HG03354 (cell line): Measurements from ENCODE around the gene SEC31B.

Experiments used
- ATAC-seq: cut with Tn5 transposase; IDR thresholded peaks from one replicate; pipeline ENCODE4 v1.9.1; 2021; ENCODE audit warnings: mild to moderate bottlenecking; ENCODE audit not compliant: unreplicated experiment, poor library complexity, severe bottlenecking

The SEC31B gene

DNA sequence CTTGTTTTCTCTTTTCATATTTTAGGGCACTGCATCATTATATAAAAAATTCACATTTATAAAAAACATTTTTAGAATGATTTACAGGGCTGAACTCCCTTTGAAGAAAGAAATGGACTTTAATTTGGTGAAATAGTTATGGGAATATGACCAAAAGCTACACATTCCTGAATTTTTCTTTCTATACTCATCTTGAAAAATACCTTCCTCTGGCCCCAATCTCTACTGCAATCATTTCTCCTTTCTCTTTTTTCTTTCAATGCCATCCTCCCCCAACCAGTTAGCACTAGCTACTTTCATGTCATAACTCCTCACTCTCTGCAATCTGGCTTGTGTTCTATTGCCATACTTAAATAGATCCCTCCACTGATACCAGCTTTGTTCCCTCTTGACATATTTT, 50.7 kb downstream of the SEC31B start:
- ATAC-seq = no peak

DNA sequence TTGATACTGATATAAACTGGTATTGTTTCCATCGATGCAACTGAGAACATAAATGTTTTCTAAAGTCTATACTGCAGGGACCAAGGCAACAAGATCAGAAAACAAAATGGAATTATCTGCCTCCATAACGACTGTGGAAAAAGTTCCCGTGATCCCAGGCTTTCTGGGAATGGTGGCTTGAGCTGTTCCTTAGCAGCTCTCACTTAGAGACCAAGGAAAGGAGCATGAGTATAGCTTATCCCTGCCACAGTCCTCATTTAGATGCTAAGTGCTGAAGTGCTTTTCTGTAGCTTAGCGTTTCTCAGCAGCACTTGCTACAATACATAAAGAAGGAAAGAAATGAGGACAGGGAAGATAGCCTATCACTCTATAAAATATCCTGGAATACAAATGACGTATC, 51.3 kb downstream of the SEC31B start:
- no peak for ATAC-seq

DNA sequence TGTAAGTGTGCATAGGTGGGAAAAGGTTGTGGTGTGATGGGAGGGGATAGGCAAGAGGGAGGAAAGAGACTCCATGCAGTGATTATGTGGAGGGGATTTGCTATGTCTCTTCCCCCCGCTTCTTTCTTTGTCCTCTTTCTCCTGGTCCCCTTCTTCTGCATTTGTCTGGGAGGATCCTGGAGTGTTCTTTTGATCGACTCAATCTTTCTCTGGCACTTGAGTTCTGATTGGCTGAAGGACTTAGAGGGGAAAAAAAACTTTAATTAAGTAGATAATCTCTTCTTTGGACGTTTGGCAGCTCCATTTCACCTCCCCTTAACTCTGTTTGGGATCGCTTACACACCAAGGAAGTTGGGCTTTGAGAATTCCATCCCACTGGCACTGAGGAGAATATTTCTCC, 57.0 kb downstream of the SEC31B start, which contains the start of gene WNT8B:
WNT8B (plus strand) TSS at position 301 of the 400 bp plus-strand sequence. CDS start 160 bp downstream, outside the sequence.
- no peak for ATAC-seq

DNA sequence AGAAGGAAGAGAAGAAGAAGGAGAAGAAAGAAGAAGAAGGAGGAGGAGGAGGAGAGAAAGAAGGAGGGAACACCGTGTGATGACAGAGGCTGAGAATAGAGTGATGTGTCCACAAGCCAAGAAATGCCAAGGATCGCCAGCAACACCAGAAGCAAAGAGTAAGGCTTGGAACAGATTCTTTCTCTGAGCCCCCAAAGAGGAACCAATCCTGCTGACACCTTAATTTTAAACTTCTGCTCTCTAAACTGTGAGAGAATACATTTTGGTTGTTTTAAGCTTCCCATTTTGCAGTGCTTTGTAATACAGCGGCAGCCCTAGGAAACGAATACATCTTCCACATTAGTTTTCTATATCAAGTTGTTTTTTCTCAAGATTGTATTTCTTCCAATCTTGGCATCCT, 70.7 kb downstream of the SEC31B start:
- ATAC-seq = no peak

DNA sequence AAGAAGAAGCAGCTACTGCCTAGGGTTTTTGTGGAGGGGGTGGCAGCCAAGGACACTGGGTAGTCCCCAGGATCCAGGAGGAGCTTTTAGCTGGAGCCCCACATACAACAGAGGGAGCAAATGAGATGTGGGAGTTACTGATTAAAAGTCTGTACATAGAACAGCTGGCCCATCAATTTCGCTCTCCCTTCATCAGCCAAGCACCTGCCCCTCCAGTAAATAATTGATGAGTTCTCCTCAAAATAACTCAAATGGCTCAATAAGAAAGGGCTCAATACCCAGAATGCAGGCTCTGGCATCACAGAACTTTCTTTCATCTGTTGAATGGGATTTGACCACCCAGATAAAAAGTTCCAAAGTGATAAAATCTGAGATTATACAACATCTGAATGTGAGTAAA, 72.0 kb downstream of the SEC31B start:
- peak; percentile 59 for ATAC-seq

DNA sequence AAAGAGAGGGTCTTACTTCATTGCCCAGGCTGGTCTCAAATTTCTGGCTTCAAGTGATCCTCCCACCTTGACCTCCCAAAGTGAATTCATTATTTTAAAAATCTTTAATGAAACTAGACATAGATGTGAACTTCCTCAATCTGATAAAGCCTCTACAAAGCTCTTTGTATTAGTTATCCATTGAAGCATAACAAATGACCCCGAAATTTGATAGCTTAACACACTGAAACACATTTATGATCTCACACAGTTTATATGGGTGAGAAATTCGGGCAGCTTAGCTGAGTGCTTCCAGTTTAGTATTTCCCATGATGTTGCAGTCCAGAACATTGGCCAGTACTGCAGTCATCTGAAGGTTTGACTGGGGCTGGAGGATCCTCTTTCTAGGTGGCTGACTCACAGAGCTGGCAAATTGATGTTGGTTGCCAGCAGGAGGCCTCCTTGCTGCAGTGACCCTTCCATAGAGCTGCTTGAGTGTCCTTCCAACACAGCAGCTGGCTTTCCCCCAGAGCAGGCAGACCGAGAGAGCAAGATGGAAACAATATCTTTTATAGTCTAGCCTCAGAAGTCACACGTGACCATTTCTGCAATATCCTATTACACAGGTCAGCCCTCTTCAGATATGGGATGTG, 73.4 kb downstream of the SEC31B start:
- no peak for ATAC-seq

DNA sequence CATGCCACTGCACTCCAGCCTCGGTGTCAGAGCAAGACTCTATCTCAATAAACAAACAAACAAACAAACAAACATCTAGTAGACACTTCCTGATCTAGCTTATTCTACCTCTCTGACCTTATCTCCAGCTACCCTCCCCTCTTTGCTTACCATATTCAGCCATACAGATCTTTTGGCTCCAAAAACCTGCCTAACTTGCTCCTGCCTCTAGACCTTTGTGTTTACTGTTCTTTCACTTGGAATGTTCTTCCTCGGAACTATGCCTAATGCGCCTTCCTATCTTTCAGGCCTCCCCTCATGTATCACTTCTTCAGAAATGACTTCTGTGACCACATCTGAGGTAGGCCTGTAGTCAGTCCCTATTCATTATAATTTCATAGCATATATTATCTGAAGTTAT, 77.1 kb downstream of the SEC31B start:
- no peak for ATAC-seq

DNA sequence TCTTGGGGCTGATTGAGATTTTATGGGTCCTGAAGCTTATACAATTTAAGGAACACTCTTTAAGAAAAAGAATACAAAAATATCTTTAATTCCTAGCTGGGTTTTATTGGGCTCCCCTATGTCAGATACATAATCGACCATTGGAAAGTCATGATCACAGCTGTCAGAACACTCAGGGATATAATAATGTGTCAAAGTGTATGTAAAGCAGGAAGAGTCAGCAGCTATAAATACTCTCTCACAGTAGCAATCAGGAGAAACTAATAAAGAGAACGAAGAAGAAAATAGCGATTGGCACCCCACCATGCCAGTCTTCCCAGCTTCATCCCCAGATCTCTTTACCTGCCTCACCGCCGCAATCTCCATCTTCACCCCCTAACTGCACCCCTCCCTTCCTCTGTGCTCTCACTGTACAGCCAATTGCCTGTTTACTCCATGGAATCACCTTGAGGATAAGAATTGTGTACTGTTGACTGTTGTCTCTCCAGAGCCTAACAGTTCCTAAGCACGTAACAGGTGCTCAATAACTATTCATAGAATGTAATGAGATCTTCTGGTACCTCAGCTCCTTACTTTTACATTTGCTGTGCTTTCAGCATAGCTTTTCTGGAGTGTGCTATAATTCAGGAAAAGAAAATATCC, 80.9 kb downstream of the SEC31B start:
- no peak for ATAC-seq
